ENCODE measurements around the gene MS4A8. TPM values are rescaled to one million over a fixed set of nuclear protein-coding genes. Genes with fewer than 3 reads are reported as not detected.

The MS4A8 gene
- total RNA-seq, 1 experiment from 2014 or later = not detected

GRCh38 chr11:60706931-60707330 lies 7.5 kb downstream of the MS4A8 start (continued):
- TF ChIP-seq ATF1 (CRISPR knock-in tag; IDR thresholded peaks at IDR 0.05) = no peak
- TF ChIP-seq IRF2 (CRISPR knock-in tag; IDR thresholded peaks at IDR 0.05; ENCODE audit: borderline replicate concordance, low read depth) = no peak
- TF ChIP-seq NFE2L1 (CRISPR knock-in tag; IDR thresholded peaks at IDR 0.05) = no peak
- TF ChIP-seq TEAD4 (CRISPR knock-in tag; IDR thresholded peaks at IDR 0.05) = no peak
- TF ChIP-seq RELA (CRISPR knock-in tag; IDR thresholded peaks at IDR 0.05; ENCODE audit: borderline replicate concordance) = no peak
- TF ChIP-seq ZNF396 (CRISPR knock-in tag; IDR thresholded peaks at IDR 0.05; ENCODE audit: borderline replicate concordance) = no peak
- TF ChIP-seq SP1 (CRISPR knock-in tag; conservative IDR thresholded peaks at IDR 0.05) = no peak
- TF ChIP-seq ZBTB21 (CRISPR knock-in tag; IDR thresholded peaks at IDR 0.05; ENCODE audit: borderline replicate concordance) = no peak
- TF ChIP-seq TEAD1 (CRISPR knock-in tag; IDR thresholded peaks at IDR 0.05) = no peak

- Mint-ChIP-seq H3K4me1 (0 out of 2 replicates have a peak, but pooled peaks cover 3% of the 10 kb centered on the region), H3K27ac (no peak overlapping the region), H3K9me3 (no peaks in the 10 kb centered on the region), H3K36me3 (no peaks in the 10 kb centered on the region), H3K4me3 (no peak overlapping the region), H3K27me3 (ENCODE audit: low read depth) (no peaks in the 10 kb centered on the region; the same call in 1 of the 2 replicates)
- ATAC-seq (peak; percentile 90), DNase-seq (ENCODE audit: low spot score) (peak; percentile 25)
- TF ChIP-seq PRDM15 (CRISPR knock-in tag; IDR thresholded peaks at IDR 0.05) (no peak), ZNF396 (CRISPR knock-in tag; IDR thresholded peaks at IDR 0.05; ENCODE audit: borderline replicate concordance) (no peak), MAX (CRISPR knock-in tag; IDR thresholded peaks at IDR 0.05) (no peak), ZBTB21 (CRISPR knock-in tag; IDR thresholded peaks at IDR 0.05; ENCODE audit: borderline replicate concordance) (no peak), IRF2 (CRISPR knock-in tag; IDR thresholded peaks at IDR 0.05; ENCODE audit: borderline replicate concordance, low read depth) (no peak), ELF4 (CRISPR knock-in tag; IDR thresholded peaks at IDR 0.05; ENCODE audit: low read depth) (no peak), ZNF532 (CRISPR knock-in tag; IDR thresholded peaks at IDR 0.05; ENCODE audit: borderline replicate concordance) (no peak), TEAD1 (CRISPR knock-in tag; IDR thresholded peaks at IDR 0.05) (no peak), TP53 (CRISPR knock-in tag; IDR thresholded peaks at IDR 0.05) (no peak), GRHL2 (CRISPR knock-in tag; IDR thresholded peaks at IDR 0.05; ENCODE audit: insufficient replicate concordance, severe bottlenecking) (no peak), ZNF281 (CRISPR knock-in tag; IDR thresholded peaks at IDR 0.05) (no peak), ZNF219 (CRISPR knock-in tag; IDR thresholded peaks at IDR 0.05; ENCODE audit: borderline replicate concordance) (no peak)
- POLR2A ChIA-PET = no interaction called here
- CTCF ChIA-PET = interaction anchor here (0.6 to 2.6 kb wide), 5 partner anchors 13 to 77 kb away, joined by 3 to 14 read pairs (median 5); partner anchors contain the start of gene MS4A15
Observed at GRCh38 chr11:60710482-60710881, 11.1 kb downstream of the MS4A8 start.
